Stimulated activated CD8-positive, alpha-beta memory T cell treated with anti-CD3 and anti-CD28 coated beads, Interleukin-15, amount 100 ng/mL, for 24 hours (primary cell): ENCODE measurements around the gene CDC6.

Experiments used
- DNase-seq: peaks from one replicate; pipeline ENCODE4 v3.0.0-alpha.2; 2020; ENCODE audit warnings: low read depth

The CDC6 gene

GRCh38 chr17:40340880-40341807 lies 53.5 kb downstream of the CDC6 start:
- peak; percentile 58 for DNase-seq

GRCh38 chr17:40341808-40342503 lies 54.3 kb downstream of the CDC6 start:
- DNase-seq, result no peak

- no peak for DNase-seq
These were observed 55.0 kb downstream of the CDC6 start for GRCh38 chr17:40342504-40343218.

- DNase-seq, result no peak
These were observed 55.8 kb downstream of the CDC6 start for GRCh38 chr17:40343219-40344119.

GRCh38 chr17:40344421-40345160 lies 56.9 kb downstream of the CDC6 start:
- DNase-seq, result no peak

- DNase-seq, result no peak
These were observed 57.7 kb downstream of the CDC6 start for GRCh38 chr17:40345161-40345993.

GRCh38 chr17:40345994-40346764 lies 58.5 kb downstream of the CDC6 start:
- no peak for DNase-seq

- no peak for DNase-seq
These were observed 59.1 kb downstream of the CDC6 start for GRCh38 chr17:40346765-40347158.

GRCh38 chr17:40347319-40348135 lies 59.8 kb downstream of the CDC6 start:
- DNase-seq, result no peak

GRCh38 chr17:40348136-40348504 lies 60.4 kb downstream of the CDC6 start:
- DNase-seq, result no peak

- no peak for DNase-seq
These were observed 61.1 kb downstream of the CDC6 start for GRCh38 chr17:40348562-40349476.

- DNase-seq, result no peak
These were observed 61.8 kb downstream of the CDC6 start for GRCh38 chr17:40349477-40349894.

GRCh38 chr17:40349895-40350688 lies 62.4 kb downstream of the CDC6 start:
- no peak for DNase-seq

GRCh38 chr17:40350689-40351358 lies 63.1 kb downstream of the CDC6 start:
- DNase-seq, result no peak

GRCh38 chr17:40351359-40352236 lies 63.9 kb downstream of the CDC6 start:
- no peak for DNase-seq
